ENCODE data around the gene STAT5B. TPM values are rescaled to one million over a fixed set of nuclear protein-coding genes. Genes with fewer than 3 reads are reported as not detected.

The STAT5B gene
- total and polyA plus RNA-seq, 2 of the 13 experiments (the other 11 are each of a cell fraction or from before 2014, with no cell fraction given), result 21.0 to 42.8 TPM

DNA sequence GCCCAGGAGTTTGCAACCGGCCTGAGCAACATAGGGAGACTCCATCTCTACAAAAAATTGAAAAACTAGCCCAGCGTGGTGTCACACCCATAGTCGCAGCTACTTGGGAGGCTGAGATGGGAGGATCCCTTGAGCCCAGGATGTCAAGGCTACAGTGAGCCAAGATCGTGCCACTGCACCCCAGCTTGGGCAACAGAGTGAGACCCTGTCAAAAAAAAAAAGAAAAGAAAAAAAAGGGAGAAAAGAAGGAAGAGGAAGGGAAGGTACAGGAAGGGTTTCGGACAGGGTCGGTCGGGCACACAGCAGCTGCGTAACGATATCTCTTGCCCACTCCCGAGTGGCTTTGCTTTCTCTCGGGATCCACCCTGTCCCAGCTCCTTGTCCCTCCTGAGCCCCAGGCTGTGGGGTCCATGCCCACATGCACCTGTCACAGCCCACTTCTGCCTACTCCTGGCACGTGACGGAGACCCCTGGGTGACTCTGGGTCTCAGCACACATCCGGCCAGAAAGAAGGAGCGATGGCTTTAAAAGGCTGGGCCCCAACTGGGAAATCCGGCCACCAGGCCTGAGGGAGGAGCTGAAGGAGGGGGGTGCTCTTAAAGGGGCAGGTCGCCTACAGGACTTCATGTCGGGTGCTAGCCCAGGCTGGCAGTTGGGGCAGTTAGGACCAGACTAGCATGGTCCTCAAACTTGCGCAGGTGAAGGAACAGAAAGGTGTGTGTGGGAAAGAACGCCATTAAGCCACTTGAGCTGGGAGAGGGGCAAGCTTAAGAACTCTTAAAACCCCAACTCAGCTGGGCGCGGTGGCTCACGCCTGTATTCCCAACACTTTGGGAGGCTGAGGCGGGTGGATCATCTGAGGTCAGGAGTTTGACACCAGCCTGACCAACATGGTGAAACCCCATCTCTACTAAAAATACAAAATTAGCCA lies 82.0 kb downstream of the STAT5B start, which contains the start of gene GHDC (continued):
- TF ChIP-seq PRDM4 (CRISPR knock-in tag; IDR thresholded peaks at IDR 0.05; ENCODE audit: borderline replicate concordance) (no peak), PCBP1 (IDR thresholded peaks at IDR 0.05; ENCODE audit: borderline replicate concordance, low read depth, low read length) (no peak), ZNF343 (CRISPR knock-in tag; IDR thresholded peaks at IDR 0.05) (0 out of 2 replicates have a peak, but pooled peaks have one; percentile 21), CENPX (CRISPR knock-in tag; IDR thresholded peaks at IDR 0.05) (no peak), TEAD2 (CRISPR knock-in tag; IDR thresholded peaks at IDR 0.05) (no peak), ZZZ3 (CRISPR knock-in tag; IDR thresholded peaks at IDR 0.05; ENCODE audit: borderline replicate concordance) (no peak), ZNF354B (CRISPR knock-in tag; IDR thresholded peaks at IDR 0.05) (no peak), ZNF350 (CRISPR knock-in tag; IDR thresholded peaks at IDR 0.05; ENCODE audit: borderline replicate concordance, low read depth) (peak; percentile 94), CBFB (CRISPR knock-in tag; IDR thresholded peaks at IDR 0.05) (no peak), HHEX (CRISPR knock-in tag; IDR thresholded peaks at IDR 0.05) (no peak), MAZ (IDR thresholded peaks at IDR 0.05; ENCODE audit: borderline replicate concordance, low read depth, low read length) (peak; percentile 71; the same call in 1 of the 2 replicates), MAZ (CRISPR knock-in tag; IDR thresholded peaks at IDR 0.05; ENCODE audit: low read depth) (peak; percentile 65; the same call in 1 of the 2 replicates), ZNF557 (CRISPR knock-in tag; IDR thresholded peaks at IDR 0.05) (peak; percentile 65; the same call in 1 of the 2 replicates), ZNF430 (CRISPR knock-in tag; IDR thresholded peaks at IDR 0.05) (peak; percentile 74; the same call in 1 of the 2 replicates), SRSF4 (IDR thresholded peaks at IDR 0.05; ENCODE audit: low read depth, low read length, poor library complexity, severe bottlenecking) (no peak), KDM5B (CRISPR knock-in tag; IDR thresholded peaks at IDR 0.05; ENCODE audit: borderline replicate concordance) (peak; percentile 92), MXD4 (CRISPR knock-in tag; IDR thresholded peaks at IDR 0.05) (0 out of 2 replicates have a peak, but pooled peaks have one; percentile 51), ZNF138 (CRISPR knock-in tag; IDR thresholded peaks at IDR 0.05; ENCODE audit: low read depth) (peak; percentile 79; the same call in 1 of the 2 replicates), ZNF136 (CRISPR knock-in tag; IDR thresholded peaks at IDR 0.05; ENCODE audit: low read depth) (peak; percentile 91), SIX4 (CRISPR knock-in tag; IDR thresholded peaks at IDR 0.05) (0 out of 2 replicates have a peak, but pooled peaks have one; percentile 11), ZNF550 (CRISPR knock-in tag; IDR thresholded peaks at IDR 0.05; ENCODE audit: borderline replicate concordance) (peak; percentile 47; the same call in 1 of the 2 replicates)
- TF ChIP-seq, protein P1, sequence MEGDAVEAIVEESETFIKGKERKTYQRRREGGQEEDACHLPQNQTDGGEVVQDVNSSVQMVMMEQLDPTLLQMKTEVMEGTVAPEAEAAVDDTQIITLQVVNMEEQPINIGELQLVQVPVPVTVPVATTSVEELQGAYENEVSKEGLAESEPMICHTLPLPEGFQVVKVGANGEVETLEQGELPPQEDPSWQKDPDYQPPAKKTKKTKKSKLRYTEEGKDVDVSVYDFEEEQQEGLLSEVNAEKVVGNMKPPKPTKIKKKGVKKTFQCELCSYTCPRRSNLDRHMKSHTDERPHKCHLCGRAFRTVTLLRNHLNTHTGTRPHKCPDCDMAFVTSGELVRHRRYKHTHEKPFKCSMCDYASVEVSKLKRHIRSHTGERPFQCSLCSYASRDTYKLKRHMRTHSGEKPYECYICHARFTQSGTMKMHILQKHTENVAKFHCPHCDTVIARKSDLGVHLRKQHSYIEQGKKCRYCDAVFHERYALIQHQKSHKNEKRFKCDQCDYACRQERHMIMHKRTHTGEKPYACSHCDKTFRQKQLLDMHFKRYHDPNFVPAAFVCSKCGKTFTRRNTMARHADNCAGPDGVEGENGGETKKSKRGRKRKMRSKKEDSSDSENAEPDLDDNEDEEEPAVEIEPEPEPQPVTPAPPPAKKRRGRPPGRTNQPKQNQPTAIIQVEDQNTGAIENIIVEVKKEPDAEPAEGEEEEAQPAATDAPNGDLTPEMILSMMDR (CRISPR knock-in tag; IDR thresholded peaks at IDR 0.05), result peak; percentile 39; the same call in 1 of the 2 replicates
- TF ChIP-seq, protein P2, sequence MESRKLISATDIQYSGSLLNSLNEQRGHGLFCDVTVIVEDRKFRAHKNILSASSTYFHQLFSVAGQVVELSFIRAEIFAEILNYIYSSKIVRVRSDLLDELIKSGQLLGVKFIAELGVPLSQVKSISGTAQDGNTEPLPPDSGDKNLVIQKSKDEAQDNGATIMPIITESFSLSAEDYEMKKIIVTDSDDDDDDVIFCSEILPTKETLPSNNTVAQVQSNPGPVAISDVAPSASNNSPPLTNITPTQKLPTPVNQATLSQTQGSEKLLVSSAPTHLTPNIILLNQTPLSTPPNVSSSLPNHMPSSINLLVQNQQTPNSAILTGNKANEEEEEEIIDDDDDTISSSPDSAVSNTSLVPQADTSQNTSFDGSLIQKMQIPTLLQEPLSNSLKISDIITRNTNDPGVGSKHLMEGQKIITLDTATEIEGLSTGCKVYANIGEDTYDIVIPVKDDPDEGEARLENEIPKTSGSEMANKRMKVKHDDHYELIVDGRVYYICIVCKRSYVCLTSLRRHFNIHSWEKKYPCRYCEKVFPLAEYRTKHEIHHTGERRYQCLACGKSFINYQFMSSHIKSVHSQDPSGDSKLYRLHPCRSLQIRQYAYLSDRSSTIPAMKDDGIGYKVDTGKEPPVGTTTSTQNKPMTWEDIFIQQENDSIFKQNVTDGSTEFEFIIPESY (CRISPR knock-in tag; IDR thresholded peaks at IDR 0.05), result peak; percentile 37; the same call in 1 of the 2 replicates
